ENCODE data around the gene TXNRD2. TPM values are rescaled to one million over a fixed set of nuclear protein-coding genes. Genes with fewer than 3 reads are reported as not detected.

TXNRD2 gene
- total and polyA plus RNA-seq, 2 experiments from 2014 or later, result 11.2 to 12.4 TPM

- TF ChIP-seq, protein P1, sequence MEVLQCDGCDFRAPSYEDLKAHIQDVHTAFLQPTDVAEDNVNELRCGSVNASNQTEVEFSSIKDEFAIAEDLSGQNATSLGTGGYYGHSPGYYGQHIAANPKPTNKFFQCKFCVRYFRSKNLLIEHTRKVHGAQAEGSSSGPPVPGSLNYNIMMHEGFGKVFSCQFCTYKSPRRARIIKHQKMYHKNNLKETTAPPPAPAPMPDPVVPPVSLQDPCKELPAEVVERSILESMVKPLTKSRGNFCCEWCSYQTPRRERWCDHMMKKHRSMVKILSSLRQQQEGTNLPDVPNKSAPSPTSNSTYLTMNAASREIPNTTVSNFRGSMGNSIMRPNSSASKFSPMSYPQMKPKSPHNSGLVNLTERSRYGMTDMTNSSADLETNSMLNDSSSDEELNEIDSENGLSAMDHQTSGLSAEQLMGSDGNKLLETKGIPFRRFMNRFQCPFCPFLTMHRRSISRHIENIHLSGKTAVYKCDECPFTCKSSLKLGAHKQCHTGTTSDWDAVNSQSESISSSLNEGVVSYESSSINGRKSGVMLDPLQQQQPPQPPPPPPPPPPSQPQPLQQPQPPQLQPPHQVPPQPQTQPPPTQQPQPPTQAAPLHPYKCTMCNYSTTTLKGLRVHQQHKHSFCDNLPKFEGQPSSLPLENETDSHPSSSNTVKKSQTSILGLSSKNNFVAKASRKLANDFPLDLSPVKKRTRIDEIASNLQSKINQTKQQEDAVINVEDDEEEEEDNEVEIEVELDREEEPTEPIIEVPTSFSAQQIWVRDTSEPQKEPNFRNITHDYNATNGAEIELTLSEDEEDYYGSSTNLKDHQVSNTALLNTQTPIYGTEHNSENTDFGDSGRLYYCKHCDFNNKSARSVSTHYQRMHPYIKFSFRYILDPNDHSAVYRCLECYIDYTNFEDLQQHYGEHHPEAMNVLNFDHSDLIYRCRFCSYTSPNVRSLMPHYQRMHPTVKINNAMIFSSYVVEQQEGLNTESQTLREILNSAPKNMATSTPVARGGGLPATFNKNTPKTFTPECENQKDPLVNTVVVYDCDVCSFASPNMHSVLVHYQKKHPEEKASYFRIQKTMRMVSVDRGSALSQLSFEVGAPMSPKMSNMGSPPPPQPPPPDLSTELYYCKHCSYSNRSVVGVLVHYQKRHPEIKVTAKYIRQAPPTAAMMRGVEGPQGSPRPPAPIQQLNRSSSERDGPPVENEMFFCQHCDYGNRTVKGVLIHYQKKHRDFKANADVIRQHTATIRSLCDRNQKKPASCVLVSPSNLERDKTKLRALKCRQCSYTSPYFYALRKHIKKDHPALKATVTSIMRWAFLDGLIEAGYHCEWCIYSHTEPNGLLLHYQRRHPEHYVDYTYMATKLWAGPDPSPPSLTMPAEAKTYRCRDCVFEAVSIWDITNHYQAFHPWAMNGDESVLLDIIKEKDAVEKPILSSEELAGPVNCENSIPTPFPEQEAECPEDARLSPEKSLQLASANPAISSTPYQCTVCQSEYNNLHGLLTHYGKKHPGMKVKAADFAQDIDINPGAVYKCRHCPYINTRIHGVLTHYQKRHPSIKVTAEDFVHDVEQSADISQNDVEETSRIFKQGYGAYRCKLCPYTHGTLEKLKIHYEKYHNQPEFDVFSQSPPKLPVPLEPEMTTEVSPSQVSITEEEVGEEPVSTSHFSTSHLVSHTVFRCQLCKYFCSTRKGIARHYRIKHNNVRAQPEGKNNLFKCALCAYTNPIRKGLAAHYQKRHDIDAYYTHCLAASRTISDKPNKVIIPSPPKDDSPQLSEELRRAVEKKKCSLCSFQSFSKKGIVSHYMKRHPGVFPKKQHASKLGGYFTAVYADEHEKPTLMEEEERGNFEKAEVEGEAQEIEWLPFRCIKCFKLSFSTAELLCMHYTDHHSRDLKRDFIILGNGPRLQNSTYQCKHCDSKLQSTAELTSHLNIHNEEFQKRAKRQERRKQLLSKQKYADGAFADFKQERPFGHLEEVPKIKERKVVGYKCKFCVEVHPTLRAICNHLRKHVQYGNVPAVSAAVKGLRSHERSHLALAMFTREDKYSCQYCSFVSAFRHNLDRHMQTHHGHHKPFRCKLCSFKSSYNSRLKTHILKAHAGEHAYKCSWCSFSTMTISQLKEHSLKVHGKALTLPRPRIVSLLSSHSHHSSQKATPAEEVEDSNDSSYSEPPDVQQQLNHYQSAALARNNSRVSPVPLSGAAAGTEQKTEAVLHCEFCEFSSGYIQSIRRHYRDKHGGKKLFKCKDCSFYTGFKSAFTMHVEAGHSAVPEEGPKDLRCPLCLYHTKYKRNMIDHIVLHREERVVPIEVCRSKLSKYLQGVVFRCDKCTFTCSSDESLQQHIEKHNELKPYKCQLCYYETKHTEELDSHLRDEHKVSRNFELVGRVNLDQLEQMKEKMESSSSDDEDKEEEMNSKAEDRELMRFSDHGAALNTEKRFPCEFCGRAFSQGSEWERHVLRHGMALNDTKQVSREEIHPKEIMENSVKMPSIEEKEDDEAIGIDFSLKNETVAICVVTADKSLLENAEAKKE (CRISPR knock-in tag; IDR thresholded peaks at IDR 0.05), result no peak
- no peak for TF ChIP-seq JUNB (IDR thresholded peaks at IDR 0.05; ENCODE audit: unreplicated experiment)
- no peak for TF ChIP-seq CTCF (conservative IDR thresholded peaks at IDR 0.05; ENCODE audit: low read depth in 2 of 2)
- no peak for TF ChIP-seq EZH2phosphoT487 (IDR thresholded peaks at IDR 0.05; ENCODE audit: unreplicated experiment)
- TF ChIP-seq, protein P2, sequence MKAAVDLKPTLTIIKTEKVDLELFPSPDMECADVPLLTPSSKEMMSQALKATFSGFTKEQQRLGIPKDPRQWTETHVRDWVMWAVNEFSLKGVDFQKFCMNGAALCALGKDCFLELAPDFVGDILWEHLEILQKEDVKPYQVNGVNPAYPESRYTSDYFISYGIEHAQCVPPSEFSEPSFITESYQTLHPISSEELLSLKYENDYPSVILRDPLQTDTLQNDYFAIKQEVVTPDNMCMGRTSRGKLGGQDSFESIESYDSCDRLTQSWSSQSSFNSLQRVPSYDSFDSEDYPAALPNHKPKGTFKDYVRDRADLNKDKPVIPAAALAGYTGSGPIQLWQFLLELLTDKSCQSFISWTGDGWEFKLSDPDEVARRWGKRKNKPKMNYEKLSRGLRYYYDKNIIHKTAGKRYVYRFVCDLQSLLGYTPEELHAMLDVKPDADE (IDR thresholded peaks at IDR 0.05), result no peak
- no peak for TF ChIP-seq POLR2AphosphoS5 (IDR thresholded peaks at IDR 0.05; ENCODE audit: low read depth)
- TF ChIP-seq ZNF114 (CRISPR knock-in tag; IDR thresholded peaks at IDR 0.05), result no peak
Observed at GRCh38 chr22:19948057-19948760, 6.6 kb upstream of the TXNRD2 start (continued).
